ENCODE measurements around the gene PRRG2. TPM values are rescaled to one million over a fixed set of nuclear protein-coding genes. Genes with fewer than 3 reads are reported as not detected.

PRRG2 gene
- total RNA-seq, 2 donors from 2014 or later, result 2.6 to 4.9 TPM

DNA sequence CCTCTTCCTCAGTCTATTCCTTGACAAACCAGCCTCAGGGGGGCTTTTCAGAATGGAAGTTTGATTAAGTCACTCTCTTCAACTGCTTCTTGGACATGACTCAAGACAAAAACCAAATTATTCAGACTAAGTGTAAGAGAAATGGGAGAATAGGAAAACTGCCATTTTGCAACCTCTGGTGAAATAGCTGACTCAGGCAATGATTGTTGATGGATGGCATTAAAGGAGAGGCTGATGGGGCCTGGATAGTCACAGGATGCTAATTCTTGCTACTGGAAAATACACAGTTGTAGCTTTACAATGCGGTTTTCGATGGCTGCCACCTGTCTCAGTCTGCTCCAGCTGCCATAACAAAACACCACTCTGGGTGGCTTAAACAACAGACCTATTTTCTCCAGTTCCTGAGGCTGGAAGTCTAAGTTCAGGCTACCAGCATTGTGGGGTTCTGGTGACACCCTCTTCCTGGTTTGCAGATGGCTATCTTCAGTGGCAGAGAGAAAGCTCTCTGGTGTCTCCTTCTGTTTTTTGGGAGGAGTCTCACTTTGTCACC lies 6.8 kb upstream of the PRRG2 start:
- no peak for ATAC-seq
- no peaks in the 10 kb centered on the region for H3K36me3 ChIP-seq (replicated peaks in 1 of 2; ENCODE audit: insufficient read depth in 1 of 2, low read depth in 2 of 2)
- no peaks in the 10 kb centered on the region for H3K27me3 ChIP-seq
- 75 to 90% methylated on average over 2 of the region's 2 CpGs for WGBS, 2 donors
- no peaks in the 10 kb centered on the region for H3K9me3 ChIP-seq
- TF ChIP-seq, protein P1, sequence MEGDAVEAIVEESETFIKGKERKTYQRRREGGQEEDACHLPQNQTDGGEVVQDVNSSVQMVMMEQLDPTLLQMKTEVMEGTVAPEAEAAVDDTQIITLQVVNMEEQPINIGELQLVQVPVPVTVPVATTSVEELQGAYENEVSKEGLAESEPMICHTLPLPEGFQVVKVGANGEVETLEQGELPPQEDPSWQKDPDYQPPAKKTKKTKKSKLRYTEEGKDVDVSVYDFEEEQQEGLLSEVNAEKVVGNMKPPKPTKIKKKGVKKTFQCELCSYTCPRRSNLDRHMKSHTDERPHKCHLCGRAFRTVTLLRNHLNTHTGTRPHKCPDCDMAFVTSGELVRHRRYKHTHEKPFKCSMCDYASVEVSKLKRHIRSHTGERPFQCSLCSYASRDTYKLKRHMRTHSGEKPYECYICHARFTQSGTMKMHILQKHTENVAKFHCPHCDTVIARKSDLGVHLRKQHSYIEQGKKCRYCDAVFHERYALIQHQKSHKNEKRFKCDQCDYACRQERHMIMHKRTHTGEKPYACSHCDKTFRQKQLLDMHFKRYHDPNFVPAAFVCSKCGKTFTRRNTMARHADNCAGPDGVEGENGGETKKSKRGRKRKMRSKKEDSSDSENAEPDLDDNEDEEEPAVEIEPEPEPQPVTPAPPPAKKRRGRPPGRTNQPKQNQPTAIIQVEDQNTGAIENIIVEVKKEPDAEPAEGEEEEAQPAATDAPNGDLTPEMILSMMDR (IDR thresholded peaks at IDR 0.05), result no peak
- TF ChIP-seq POLR2A (IDR thresholded peaks at IDR 0.05), result no peak
- H3K4me1 ChIP-seq, result peaks cover 19% of the 10 kb centered on the region
- intact Hi-C loops (cut with DNase I), result no loop called here
- DNase-seq, result no peak
- no peak overlapping the region for H3K4me3 ChIP-seq
- no peak overlapping the region for H3K27ac ChIP-seq

DNA sequence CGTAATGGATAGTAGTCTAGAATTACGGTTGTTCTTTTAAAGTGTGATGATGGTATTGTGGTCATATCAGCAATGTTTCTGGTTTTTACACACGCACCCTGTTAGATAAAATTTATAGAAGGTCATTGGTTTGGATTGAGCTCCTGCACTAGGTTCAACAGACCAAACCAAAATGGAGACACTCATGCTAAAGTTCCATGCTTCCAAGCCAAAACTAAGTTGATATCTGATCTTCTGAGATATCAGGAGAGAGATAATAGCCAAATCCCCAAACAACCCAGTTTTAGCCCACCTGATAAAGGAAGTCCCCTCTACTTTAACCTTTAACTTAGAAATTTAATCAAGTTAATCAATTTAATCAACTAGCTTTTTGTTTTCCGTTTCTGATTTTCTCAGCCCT lies 1.9 kb upstream of the PRRG2 start:
- no peak overlapping the region for H3K27ac ChIP-seq
- intact Hi-C loops (cut with DNase I), result no loop called here
- H3K4me1 ChIP-seq, result peaks cover 18% of the 10 kb centered on the region
- H3K9me3 ChIP-seq, result no peaks in the 10 kb centered on the region
- DNase-seq, result no peak
- no peaks in the 10 kb centered on the region for H3K36me3 ChIP-seq (replicated peaks in 1 of 2; ENCODE audit: insufficient read depth in 1 of 2, low read depth in 2 of 2)
- ATAC-seq, result no peak
- TF ChIP-seq POLR2A (IDR thresholded peaks at IDR 0.05), result no peak
- TF ChIP-seq, protein P1 (IDR thresholded peaks at IDR 0.05), result no peak
- H3K4me3 ChIP-seq, result no peak overlapping the region
- H3K27me3 ChIP-seq, result no peaks in the 10 kb centered on the region
- WGBS, 2 donors, result 49 to 51% methylated on average over 4 of the region's 4 CpGs

DNA sequence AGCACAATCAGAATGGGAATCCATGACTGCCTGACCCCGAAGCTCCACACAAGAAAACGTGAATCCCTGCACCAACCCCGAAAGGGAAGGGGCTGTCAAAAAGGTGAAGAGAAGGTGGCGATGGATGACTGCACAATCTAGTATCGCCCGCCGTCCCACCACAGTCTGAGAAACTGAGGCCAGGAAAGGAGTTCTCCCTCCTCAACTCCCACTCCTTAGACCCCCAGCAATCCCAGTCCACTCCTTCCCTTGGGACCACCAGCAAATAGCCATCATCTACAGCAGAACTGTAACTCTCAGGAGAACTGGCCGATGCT lies 1.2 kb upstream of the PRRG2 start:
- Histone ChIP-seq H3K27me3 (no peaks in the 10 kb centered on the region), H3K36me3 (replicated peaks in 1 of 2; ENCODE audit: insufficient read depth in 1 of 2, low read depth in 2 of 2) (no peaks in the 10 kb centered on the region), H3K9me3 (no peaks in the 10 kb centered on the region), H3K27ac (peak overlapping the region; percentile 29 to 74 (median 58)), H3K4me1 (peaks cover 18% of the 10 kb centered on the region), H3K4me3 (peak overlapping the region; percentile 21 to 35)
- TF ChIP-seq POLR2A (IDR thresholded peaks at IDR 0.05), result no peak
- TF ChIP-seq, protein P1 (IDR thresholded peaks at IDR 0.05), result no peak
- ATAC-seq (no peak), DNase-seq (no peak)
- WGBS, 2 donors, result 0 to 1% methylated on average over 8 of the region's 8 CpGs
- intact Hi-C loops (cut with DNase I), result no loop called here

DNA sequence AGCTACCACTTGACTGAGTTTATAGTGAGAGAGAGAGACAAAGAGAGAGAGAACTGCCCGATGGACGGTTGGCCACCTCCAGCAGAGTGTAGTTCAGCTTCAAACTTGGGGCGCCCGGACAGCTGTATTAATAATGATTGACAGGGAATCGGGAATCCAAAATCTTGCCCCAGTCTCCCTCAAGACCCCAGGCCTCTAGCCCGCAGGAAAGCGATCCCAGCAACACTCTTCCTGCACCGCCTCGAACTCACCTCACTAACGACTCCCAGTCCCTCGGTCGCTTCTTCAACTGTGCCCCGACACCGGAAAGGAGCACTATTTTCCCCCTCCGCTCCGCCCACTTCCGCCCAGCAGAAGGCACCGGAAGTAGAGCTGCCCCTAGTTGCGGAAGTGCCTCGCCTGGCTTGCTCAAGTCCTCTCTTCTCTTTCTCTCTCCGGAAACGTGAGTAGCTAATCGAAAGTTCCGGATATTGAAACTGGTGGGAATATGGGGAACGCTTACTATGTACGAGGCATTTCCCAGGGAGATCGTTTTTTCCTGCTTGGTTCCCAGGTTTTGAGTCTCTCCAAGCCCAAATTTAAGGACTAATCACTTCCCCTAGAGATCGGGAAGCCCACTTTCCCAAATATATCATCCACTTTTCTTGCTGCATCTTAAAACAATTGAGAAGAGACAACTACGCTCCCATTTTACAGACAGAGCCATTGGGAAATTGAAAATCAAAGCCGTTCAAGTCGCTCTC lies 681 bp upstream of the PRRG2 start, which contains the start of gene NOSIP:
NOSIP (minus strand) TSS at position 293 of the 743 bp plus-strand sequence. CDS start 19,865 bp downstream, outside the sequence.
- ATAC-seq (peak; percentile 97), DNase-seq (peak; percentile 96 to 97 (median 96))
- Histone ChIP-seq H3K27me3 (no peaks in the 10 kb centered on the region), H3K36me3 (replicated peaks in 1 of 2; ENCODE audit: insufficient read depth in 1 of 2, low read depth in 2 of 2) (no peaks in the 10 kb centered on the region), H3K4me3 (peak within 1 kb of the TSS; percentile 35 to 58), H3K9me3 (no peaks in the 10 kb centered on the region), H3K4me1 (peaks cover 18% of the 10 kb centered on the region), H3K27ac (peak within 1 kb of the TSS; percentile 29 to 74 (median 58))
- TF ChIP-seq POLR2A (IDR thresholded peaks at IDR 0.05), result peak; percentile 53 to 94 (median 92)
- TF ChIP-seq, protein P1 (IDR thresholded peaks at IDR 0.05), result peak in 3 of 7 experiments; percentile 8 to 19 (median 18)
- WGBS, 2 donors, result 0 to 1% methylated on average over 28 to 31 of the region's 31 CpGs
- intact Hi-C loops (cut with DNase I), result no loop called here

Measured in body of pancreas (tissue), 4 donors.